Neural cell (in vitro differentiated cells): Measurements from ENCODE around the gene PKIB.

Experiments
- EP300 ChIP-seq: fragments of 450-650 bp; conservative IDR thresholded peaks from 2 replicates; pipeline ENCODE4 v1.6.1; 2014; ENCODE audit warnings: antibody characterized with exemption, mild to moderate bottlenecking, moderate library complexity; ENCODE audit not compliant: poor library complexity, severe bottlenecking
- EZH2 ChIP-seq: fragments of 200-600, 300-800 bp; shearing (Covaris generic), sonication (generic); IDR thresholded peaks from 2 replicates; pipeline ENCODE4 v1.6.1; 2014; ENCODE audit warnings: antibody characterized with exemption, low read length, borderline replicate concordance, mild to moderate bottlenecking; ENCODE audit not compliant: insufficient read depth, poor library complexity, severe bottlenecking
- POLR2AphosphoS5 ChIP-seq: IDR thresholded peaks from 2 replicates; pipeline ENCODE4 v1.6.1; 2012
- RAD21 ChIP-seq: fragments of 450-650 bp; conservative IDR thresholded peaks from 2 replicates; pipeline ENCODE4 v1.6.1; 2014; ENCODE audit warnings: antibody characterized with exemption, mild to moderate bottlenecking, moderate library complexity
- SMC3 ChIP-seq: fragments of 450-650 bp; conservative IDR thresholded peaks from 2 replicates; pipeline ENCODE4 v1.6.1; 2014; ENCODE audit warnings: antibody characterized with exemption, mild to moderate bottlenecking, moderate library complexity; ENCODE audit not compliant: poor library complexity
- TF ChIP-seq, protein P1 (sequence below): fragments of 450-650 bp; IDR thresholded peaks from 2 replicates; pipeline ENCODE4 v1.5.1; 2014; ENCODE audit warnings: antibody characterized with exemption, mild to moderate bottlenecking, moderate library complexity; ENCODE audit not compliant: poor library complexity, severe bottlenecking

DNA sequence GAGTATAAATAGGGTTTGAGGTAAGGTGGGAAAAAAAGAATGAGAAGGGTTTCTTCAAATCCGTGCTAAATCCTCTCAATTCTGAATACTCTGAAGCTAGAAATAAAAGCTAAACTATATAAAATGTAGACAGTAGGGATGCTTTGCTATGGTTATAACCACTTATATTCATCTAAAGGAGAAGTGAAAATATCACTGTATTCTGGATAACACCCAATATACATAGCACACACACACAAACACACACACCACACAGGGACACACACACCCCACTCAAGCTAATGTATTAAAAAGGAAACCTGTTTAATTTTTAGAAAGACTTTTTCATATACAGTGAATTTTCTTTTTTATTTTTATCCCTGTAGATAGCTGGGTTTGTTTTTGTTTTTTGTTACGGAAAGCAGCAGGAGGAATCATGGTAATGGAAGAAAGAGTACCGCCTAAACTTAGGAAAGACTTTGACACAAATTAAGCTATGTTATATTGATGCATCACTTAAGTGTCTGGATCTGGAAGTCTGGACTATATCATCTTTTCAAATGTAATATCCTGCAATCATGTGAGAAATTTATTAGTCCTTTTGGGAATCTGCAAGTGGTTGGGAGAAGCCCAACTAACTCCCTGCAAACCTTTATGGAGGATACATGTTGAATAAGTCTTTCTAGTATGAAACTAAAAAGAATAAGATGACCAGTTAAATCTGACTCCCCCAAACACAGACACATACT lies 100.9 kb downstream of the PKIB start:
- no peak for TF ChIP-seq EZH2
- TF ChIP-seq, protein P1, sequence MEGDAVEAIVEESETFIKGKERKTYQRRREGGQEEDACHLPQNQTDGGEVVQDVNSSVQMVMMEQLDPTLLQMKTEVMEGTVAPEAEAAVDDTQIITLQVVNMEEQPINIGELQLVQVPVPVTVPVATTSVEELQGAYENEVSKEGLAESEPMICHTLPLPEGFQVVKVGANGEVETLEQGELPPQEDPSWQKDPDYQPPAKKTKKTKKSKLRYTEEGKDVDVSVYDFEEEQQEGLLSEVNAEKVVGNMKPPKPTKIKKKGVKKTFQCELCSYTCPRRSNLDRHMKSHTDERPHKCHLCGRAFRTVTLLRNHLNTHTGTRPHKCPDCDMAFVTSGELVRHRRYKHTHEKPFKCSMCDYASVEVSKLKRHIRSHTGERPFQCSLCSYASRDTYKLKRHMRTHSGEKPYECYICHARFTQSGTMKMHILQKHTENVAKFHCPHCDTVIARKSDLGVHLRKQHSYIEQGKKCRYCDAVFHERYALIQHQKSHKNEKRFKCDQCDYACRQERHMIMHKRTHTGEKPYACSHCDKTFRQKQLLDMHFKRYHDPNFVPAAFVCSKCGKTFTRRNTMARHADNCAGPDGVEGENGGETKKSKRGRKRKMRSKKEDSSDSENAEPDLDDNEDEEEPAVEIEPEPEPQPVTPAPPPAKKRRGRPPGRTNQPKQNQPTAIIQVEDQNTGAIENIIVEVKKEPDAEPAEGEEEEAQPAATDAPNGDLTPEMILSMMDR: no peak
- TF ChIP-seq SMC3: no peak
- no peak for TF ChIP-seq POLR2AphosphoS5
- no peak for TF ChIP-seq EP300
- TF ChIP-seq RAD21: no peak
